GM21423 (cell line): ENCODE measurements around the gene CBX4.

ENCODE experiments used
- ATAC-seq: cut with Tn5 transposase; IDR thresholded peaks from one replicate; pipeline ENCODE4 v1.9.1; 2021; ENCODE audit warnings: mild to moderate bottlenecking, moderate library complexity; ENCODE audit not compliant: unreplicated experiment

The CBX4 gene

DNA sequence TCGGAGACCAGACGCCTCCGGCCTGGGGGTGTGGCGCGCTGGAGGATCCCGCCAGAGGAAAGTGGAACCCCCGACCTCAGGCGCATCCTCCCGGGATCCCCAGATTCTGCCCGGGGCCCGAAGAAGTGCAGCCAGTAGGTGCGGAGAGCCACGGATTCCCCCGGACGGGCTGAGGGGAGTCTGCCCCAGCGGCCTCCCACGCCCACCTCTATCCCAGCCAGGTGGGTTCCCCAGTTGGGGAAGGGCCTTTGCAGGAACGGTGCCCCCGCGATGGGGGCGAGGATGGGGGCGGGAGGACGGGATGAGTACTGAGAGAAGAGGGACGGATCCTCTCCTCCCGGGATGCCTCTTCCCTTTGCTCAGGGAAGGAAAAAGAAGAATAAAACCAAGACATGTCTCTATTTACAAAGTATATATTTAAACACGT is 47.5 kb downstream of the CBX4 start:
- ATAC-seq, result no peak

DNA sequence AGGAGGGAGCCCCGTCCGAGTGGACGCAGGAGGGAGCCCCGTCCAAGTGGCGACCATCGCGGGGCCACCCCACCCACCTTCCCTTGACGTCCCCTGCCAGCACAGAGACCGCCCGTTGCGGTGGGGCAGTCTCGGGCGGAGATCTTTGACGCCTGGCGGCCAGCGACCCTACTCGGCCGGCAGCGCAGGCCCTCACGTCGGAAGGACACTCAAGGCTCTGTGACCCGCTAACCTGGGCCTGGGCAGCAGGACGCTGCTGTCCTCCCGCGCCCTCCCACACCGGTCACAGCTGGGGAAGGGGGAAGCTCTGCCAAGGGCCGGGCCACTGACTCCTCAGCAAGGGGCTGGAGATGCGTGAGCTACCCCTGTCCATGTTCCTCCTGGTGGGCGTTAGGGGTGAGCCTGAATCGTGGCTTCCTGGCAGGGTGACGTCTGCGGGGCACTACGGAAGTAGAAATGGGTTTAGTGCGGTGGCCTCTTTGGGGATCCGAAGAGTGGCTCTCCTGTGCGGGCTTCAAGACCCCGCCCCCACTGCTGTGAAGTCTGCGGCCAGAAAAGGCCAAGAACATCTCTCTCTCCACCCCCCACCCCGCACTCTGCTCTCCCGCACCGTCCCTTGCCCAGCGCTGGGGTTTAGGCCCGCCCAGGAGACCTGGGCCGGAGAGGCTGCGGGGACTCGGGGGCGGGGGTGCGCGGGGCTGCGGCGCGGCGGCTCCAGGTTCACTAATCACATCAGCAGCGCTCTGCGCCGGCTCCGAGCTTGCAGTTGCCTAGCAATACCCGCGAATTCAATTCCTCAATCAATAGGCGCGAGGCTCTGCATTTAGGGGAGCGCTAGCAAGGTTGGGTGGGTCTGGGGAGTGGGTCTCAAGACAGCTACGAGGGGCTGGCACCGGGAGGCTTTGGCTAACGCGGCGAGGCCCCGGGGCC is 48.2 kb downstream of the CBX4 start:
- ATAC-seq, result no peak

DNA sequence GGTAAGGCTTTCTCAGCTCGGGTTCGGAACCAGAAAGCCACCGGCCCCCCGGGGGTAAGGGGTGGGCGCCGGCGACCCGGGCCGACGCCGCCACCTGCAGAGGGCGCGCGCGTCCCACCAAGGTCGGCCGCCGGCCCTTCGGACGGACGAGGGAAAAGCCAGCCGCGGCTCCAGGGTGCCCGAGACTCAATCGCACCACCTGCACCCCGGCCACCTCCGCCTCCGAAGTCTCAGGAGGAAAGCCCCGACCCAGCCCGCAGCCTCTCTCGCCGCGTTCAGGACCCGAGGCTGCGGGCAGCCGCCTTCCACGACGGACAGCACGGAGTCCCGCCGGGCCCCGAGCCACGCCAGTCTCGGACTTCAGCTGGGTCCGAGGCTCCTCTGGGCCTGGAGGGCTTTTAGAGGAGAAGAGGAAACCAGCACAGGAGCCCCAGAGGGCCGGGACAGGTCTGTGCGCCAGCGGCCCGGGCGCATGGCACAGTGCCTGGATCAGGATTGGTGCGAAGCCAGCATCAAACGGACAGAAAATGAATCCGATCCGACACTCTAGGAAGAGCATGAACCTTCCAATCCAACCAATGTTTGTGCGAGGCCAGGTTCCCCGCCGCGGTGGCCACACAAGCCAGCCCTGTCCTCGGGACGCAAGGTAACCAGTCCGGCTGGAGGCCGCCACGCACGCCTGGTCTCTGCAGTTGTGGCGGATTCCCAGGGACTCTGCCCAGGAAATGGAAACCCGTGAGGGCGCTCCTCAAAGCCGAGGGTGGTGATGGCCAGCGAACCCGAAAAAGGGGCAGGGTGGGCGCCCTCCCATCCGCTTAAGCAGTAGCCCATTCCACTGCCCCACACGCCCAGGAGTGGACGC is 49.1 kb downstream of the CBX4 start:
- ATAC-seq, result no peak

DNA sequence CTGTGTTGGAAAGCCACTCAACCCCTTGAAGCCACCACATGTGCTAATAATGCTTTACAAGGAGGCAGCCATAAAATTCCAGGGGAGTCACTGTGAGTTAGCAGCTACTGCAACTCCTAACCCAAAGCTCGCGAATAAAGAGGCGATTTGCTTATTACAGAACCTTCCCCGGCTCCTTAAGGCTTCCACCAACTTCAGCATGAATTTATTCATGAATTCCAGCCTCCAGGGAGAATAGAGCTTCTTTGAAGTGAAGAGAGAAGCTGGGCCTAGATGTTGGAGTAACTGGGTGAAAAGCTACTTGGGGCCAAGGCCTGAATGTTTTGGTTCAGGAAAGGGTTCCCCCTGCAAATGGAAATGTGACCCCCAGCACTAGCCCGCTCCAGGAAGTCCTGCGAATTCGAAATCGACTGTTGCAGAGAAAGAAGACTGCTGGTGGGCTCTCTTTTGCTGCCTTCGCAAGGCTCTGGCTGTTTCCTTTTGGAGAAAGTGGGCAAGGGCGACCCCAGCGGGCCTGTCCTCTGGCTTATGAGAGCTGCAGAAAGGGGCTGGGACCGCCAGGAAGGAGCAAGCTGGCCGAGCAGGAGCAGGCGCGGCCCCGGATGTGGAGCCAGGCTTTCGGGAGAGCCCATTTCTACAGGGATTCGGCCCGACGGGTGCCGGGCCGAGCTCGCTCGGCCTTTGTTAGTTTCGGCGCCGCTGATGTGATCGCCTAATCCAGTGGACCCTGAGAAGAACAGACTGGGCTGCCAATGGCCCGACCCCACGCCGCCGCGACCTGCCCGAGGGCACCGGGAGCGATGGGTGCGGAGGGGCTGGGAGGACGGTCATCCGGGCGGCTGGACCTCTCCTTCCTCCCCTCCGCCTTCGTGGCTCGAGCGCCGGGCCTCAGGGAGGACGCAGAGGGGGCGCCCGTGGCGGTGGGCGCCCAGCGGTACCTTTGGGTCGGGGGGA is 50.0 kb downstream of the CBX4 start:
- no peak for ATAC-seq

DNA sequence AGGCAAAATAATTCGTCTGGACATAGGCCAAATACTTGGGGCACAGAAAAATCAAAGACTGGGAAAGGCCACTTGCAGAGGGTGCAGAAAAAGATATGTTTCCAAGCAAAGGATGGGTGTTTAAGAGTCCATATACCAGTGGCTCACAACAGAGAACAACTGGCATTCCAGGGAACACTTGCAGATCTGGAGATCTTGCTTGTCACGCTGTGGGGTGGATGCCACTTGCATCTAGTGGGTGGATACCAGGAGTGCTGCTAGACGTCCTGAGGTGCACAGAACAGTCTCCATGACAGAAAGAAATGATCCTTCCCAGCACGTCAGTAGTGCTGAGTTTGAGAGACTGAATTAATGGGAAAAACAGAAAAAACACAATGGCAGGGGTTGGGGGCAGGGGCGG is 50.8 kb downstream of the CBX4 start:
- ATAC-seq, result no peak

DNA sequence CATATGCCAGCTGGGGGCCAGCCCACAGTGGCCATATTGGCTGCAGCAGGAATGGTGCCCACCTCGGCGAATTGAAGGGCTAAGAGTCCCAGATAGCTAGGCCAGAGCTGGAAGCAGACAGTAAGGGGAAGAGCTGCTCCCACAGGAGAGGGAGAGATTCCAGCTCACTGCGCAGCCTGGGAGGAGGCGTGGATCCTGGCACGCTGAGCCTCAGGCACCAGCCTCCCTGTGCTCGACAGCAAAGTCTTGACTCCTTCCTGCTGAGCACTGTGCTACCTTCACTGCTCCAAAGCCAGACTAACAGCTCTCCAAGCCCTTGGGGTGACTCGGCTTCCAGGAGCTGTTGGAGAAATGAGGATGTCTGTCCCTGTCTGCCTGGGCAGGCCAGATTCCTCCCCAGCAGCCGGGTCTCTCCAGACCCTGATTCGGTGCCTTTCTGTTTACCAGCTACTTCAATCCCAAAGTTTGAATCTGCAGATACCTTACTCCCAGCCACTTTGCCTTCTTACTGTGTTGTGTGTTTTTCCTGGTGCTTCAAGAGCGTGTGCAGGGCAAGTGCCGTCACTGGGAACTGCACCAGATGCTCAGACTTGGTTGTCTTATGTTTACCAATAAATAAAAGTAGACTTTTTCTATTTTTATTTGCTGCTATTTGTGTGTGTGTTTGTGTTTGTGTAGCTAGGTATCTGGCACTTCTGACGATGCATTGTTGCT is 52.2 kb downstream of the CBX4 start:
- no peak for ATAC-seq

DNA sequence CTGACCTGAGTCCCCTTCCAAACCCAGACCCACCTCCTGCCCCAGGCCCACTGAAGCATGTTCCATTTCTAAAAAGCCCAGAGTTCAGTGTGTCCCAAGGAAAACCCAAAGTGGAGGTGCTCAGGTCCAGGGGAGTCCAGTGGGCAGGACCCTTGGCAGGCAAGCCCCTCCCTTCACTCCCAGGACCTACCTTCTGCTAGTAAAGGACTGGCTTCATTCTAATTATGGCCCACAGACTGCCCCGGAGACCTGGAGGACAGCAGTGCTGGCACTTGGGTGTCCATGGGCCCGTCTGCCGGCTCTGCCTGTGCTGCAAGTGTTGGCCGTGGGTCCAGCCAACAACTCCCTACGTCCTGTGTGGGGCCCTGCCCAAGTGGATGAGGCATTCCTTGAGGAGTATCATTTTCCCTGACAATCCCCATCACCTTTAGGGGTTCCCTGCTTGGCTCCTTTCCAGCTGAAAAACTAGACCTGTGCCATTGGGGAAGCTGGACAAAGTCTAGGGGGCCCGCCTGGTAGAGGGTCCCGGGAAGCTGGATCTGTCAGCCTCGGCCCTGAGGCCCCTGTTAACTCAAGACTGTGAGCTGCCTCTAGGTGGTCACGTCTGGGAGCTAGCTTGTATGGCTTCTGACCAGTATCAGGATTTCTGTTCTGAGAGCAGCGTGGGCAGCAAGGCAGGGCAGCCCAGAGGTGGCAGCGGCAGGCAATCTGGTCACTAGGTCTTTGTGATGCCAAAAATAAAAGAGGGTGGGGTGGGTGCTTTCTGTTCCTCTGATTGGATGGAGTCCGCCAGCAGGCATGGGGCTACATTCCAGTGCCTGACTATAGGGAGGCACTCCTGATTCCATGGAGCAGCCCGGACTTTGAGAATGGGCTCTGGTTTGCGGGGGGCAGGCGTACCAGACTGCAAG is 53.1 kb downstream of the CBX4 start:
- no peak for ATAC-seq

DNA sequence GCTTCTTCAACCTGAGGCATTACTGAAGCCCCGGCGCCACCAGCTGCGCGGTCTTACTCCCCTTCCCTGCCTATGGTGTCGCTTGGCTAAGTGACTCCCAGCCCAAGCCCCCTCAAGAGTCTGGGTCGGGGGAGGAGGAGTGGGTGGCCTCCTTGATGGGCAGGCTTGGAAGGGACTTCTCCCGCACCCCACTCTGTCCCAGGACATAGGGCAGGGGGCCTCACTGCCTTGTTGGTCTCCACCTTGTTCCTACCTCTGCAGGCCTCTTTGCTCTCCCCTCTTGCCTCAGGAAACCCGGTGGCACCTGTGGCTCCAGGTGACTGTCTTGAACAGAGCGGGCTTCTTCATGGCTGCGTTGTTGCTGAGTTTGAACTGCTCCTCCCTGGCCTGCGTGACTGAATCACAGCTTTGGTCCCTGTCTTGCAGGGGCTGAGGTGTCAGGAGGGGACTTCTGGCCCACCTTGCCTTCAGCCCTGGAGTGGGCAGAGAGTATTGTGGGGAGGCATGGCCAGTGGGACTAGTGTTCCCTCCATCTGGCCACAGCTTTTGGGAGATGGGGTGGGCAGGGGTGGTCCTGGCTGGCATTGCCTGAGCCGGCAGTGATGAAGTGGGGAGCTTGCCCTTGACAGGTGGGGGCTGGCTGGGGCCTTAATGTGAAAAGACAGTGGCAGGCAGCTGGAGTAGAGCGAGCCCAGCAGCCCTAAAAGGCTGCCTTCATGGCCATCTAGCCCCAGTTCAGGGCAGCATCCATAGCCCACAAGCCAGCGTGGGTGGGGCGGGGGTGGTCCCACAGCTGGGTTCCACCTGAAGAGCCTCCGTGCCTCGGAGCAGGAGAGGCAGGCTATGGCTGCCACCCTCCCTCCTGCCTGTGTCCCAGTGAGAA is 54.0 kb downstream of the CBX4 start:
- ATAC-seq, result no peak

DNA sequence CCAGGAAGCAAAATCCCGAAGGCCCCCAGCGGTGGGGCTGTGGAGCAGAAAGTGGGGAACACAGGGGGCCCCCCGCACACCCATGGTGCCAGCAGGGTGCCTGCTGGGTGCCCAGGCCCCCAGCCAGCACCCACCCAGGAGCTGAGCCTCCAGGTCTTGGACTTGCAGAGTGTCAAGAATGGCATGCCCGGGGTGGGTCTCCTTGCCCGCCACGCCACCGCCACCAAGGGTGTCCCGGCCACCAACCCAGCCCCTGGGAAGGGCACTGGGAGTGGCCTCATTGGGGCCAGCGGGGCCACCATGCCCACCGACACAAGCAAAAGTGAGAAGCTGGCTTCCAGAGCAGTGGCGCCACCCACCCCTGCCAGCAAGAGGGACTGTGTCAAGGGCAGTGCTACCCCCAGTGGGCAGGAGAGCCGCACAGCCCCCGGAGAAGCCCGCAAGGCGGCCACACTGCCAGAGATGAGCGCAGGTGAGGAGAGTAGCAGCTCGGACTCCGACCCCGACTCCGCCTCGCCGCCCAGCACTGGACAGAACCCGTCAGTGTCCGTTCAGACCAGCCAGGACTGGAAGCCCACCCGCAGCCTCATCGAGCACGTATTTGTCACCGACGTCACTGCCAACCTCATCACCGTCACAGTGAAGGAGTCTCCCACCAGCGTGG is 54.8 kb downstream of the CBX4 start:
- ATAC-seq, result no peak

DNA sequence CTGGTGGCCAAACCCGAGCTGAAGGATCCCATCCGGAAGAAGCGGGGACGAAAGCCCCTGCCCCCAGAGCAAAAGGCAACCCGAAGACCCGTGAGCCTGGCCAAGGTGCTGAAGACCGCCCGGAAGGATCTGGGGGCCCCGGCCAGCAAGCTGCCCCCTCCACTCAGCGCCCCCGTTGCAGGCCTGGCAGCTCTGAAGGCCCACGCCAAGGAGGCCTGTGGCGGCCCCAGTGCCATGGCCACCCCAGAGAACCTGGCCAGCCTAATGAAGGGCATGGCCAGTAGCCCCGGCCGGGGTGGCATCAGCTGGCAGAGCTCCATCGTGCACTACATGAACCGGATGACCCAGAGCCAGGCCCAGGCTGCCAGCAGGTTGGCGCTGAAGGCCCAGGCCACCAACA is 55.3 kb downstream of the CBX4 start:
- ATAC-seq, result no peak
